Astrocyte of the spinal cord (primary cell): Measurements from ENCODE around the gene WTIP.

Experiments used
- DNase-seq: peaks from one replicate; pipeline ENCODE4 v3.0.0; 2011; ENCODE audit warnings: low read depth, low spot score
- H3K4me3 ChIP-seq: 2 replicates; pipeline ENCODE4 v1.5.1; 2011; ENCODE audit warnings: low read depth, mild to moderate bottlenecking, low read length, moderate library complexity
- CTCF ChIP-seq: IDR thresholded peaks from 2 replicates; pipeline ENCODE4 v1.5.1; 2012; ENCODE audit warnings: low read depth, mild to moderate bottlenecking, low read length, inconsistent platforms
- in situ Hi-C: cut with HindIII; loops from 2 replicates; pipeline ENCODE4 v1.10.0; 2017; ENCODE audit warnings: low sequenced_read_pairs

The WTIP gene

DNA sequence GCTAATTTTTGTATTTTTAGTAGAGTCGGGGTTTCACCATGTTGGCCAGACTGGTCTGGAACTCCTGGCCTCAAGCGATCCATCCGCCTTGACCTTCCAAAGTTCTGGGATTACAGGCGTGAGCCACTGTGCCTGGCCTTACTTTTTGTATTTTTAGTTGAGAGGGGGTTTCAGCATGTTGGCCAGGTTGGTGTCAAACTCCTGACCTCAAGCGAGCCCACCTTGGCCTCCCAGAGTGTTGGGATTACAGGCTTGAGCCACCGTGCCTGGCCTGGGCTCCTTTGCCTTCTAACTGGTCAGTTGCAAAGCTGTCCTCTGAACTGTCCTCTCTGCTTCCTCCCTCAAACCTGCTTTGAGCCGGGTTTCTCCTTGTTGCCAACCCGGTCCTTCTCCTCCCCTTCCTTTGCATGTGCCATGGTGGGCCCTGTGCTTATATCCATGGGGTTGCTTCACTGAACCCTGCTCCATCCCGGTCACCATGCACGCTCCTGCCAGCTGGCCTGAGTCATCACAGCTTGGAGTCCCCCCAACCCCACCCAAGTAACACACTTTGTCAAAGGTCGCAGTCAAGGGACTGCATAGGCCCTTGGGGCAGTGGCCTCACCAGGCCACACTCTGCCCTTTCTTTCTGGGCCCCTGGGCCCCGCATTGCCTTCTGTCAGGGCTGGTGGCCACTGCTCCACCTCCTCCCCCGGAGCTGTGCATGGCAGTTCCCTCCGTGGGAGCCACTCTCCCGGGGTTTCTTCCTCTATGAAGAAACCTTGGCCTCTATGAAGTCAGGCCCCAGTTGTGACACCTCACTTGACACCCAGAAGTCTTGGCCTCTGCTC, 21.2 kb downstream of the WTIP start:
- no peak overlapping the region for H3K4me3 ChIP-seq
- no peak for TF ChIP-seq CTCF
- in situ Hi-C loops = no loop called here
- no peak for DNase-seq

- H3K4me3 ChIP-seq = no peak overlapping the region
- no peak for DNase-seq
- TF ChIP-seq CTCF = no peak
- in situ Hi-C loops = no loop called here
These were observed 22.1 kb downstream of the WTIP start for GRCh38 chr19:34503531-34504272.

DNA sequence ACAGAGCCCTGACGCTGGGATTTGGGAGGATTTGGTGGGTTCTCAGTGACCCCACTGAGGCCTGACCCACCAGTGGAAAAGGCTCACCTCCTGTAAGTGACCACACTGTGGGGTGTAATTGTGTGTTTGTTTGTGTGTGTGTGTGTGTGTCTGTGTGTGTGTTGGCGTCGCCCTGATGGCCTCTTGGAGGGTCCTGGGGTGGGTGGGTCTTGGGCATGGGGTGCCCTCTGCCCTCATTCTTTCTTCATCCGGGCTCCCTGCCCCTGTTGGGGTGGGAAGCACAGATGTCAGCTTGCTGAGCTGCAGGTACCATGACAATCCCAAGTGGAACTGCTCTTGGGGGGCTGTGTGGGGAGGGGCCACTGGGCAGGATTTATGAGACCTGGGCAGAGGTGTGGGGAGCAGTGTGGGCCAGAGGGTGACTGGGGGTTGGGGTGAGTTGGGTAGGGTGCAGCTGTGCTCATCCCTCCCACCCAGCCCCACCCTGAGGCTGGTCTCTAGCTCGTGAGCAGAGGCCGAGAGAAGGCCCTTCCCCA, 22.8 kb downstream of the WTIP start:
- H3K4me3 ChIP-seq = no peak overlapping the region
- no peak for DNase-seq
- in situ Hi-C loops = no loop called here
- no peak for TF ChIP-seq CTCF

- no peak overlapping the region for H3K4me3 ChIP-seq
- no peak for DNase-seq
- in situ Hi-C loops = no loop called here
- TF ChIP-seq CTCF = no peak
These were observed 23.3 kb downstream of the WTIP start for GRCh38 chr19:34504809-34505291.

- DNase-seq = no peak
- in situ Hi-C loops = no loop called here
- no peak overlapping the region for H3K4me3 ChIP-seq
- TF ChIP-seq CTCF = no peak
These were observed 23.9 kb downstream of the WTIP start for GRCh38 chr19:34505321-34506025.

- no peak for DNase-seq
- TF ChIP-seq CTCF = no peak
- H3K4me3 ChIP-seq = no peak overlapping the region
- in situ Hi-C loops = no loop called here
These were observed 24.4 kb downstream of the WTIP start for GRCh38 chr19:34506026-34506370.
